Effector memory CD4-positive, alpha-beta T cell (primary cell): ENCODE results near the gene ODC1.

Experiments
- DNase-seq, 3 donors: peaks; one replicate each; pipeline ENCODE4 v3.0.0-alpha.2; 2020
- H3K27ac ChIP-seq: 2 replicates; pipeline ENCODE4 v1.7.0; 2013; ENCODE audit warnings: mild to moderate bottlenecking, low read length, moderate library complexity; ENCODE audit not compliant: insufficient read depth, poor library complexity, severe bottlenecking
- H3K27me3 ChIP-seq: replicated peaks from 2 replicates; pipeline ENCODE4 v1.7.0; 2013; ENCODE audit warnings: mild to moderate bottlenecking, low read length; ENCODE audit not compliant: insufficient read depth, control insufficient read depth, poor library complexity, severe bottlenecking
- H3K36me3 ChIP-seq: 2 replicates; pipeline ENCODE4 v1.7.0; 2013; ENCODE audit warnings: mild to moderate bottlenecking, low read length, moderate library complexity; ENCODE audit not compliant: control insufficient read depth, insufficient read depth
- H3K4me1 ChIP-seq: 2 replicates; pipeline ENCODE4 v1.7.0; 2013; ENCODE audit warnings: low read length, mild to moderate bottlenecking; ENCODE audit not compliant: control insufficient read depth, insufficient read depth, poor library complexity, severe bottlenecking
- H3K4me3 ChIP-seq: 2 replicates; pipeline ENCODE4 v1.7.0; 2013; ENCODE audit warnings: low read length, low read depth, mild to moderate bottlenecking; ENCODE audit not compliant: insufficient read depth, poor library complexity, severe bottlenecking
- H3K9me3 ChIP-seq: 2 replicates; pipeline ENCODE4 v1.7.0; 2013; ENCODE audit warnings: mild to moderate bottlenecking, low read length, moderate library complexity; ENCODE audit not compliant: control insufficient read depth
- total RNA-seq, 3 donors: gene quantifications; one replicate each; lab custom pipeline; 2026; lab: John Stamatoyannopoulos, UW

The ODC1 gene
- total RNA-seq, result 305 to 570 (median 335) reads per million in 3 donors

- H3K27ac ChIP-seq, result peak within 1 kb of the TSS; percentile 82
- H3K27me3 ChIP-seq, result no peaks in the 10 kb centered on the region
- H3K36me3 ChIP-seq, result peaks cover 22% of the 10 kb centered on the region
- H3K9me3 ChIP-seq, result no peaks in the 10 kb centered on the region
- peak; percentile 96 to 99 (median 98) for DNase-seq
- peak within 1 kb of the TSS; percentile 62 for H3K4me3 ChIP-seq
- peaks cover 23% of the 10 kb centered on the region for H3K4me1 ChIP-seq
Observed at GRCh38 chr2:10447895-10448575, at the start of gene ODC1. Gene ODC1 (minus strand): TSS chr2:10448327. CDS start chr2:10445032, 3,295 bp downstream.

- peaks cover 13% of the 10 kb centered on the region for H3K4me1 ChIP-seq
- DNase-seq, result peak; percentile 38 to 53 (median 43)
- H3K9me3 ChIP-seq, result no peaks in the 10 kb centered on the region
- no peak overlapping the region for H3K27ac ChIP-seq
- H3K36me3 ChIP-seq, result no peaks in the 10 kb centered on the region
- H3K4me3 ChIP-seq, result no peak overlapping the region
- H3K27me3 ChIP-seq, result no peaks in the 10 kb centered on the region
Observed at GRCh38 chr2:10497797-10498251, 49.7 kb upstream of the ODC1 start.

- no peaks in the 10 kb centered on the region for H3K27me3 ChIP-seq
- no peaks in the 10 kb centered on the region for H3K36me3 ChIP-seq
- H3K4me1 ChIP-seq, result peaks cover 13% of the 10 kb centered on the region
- no peak overlapping the region for H3K27ac ChIP-seq
- H3K4me3 ChIP-seq, result no peak overlapping the region
- no peaks in the 10 kb centered on the region for H3K9me3 ChIP-seq
- DNase-seq, result no peak
Observed at GRCh38 chr2:10495988-10496313, 47.8 kb upstream of the ODC1 start.

- Histone ChIP-seq H3K4me3 (no peak overlapping the region), H3K4me1 (peaks cover 13% of the 10 kb centered on the region), H3K27me3 (no peaks in the 10 kb centered on the region), H3K9me3 (no peaks in the 10 kb centered on the region), H3K36me3 (no peaks in the 10 kb centered on the region), H3K27ac (no peak overlapping the region)
- DNase-seq, result no peak
Observed at GRCh38 chr2:10495311-10495987, 47.3 kb upstream of the ODC1 start.

GRCh38 chr2:10494351-10495066 lies 46.4 kb upstream of the ODC1 start:
- peak overlapping the region; percentile 42 for H3K27ac ChIP-seq

GRCh38 chr2:10493634-10494281 lies 45.6 kb upstream of the ODC1 start:
- peak; percentile 65 to 84 (median 71) for DNase-seq
- Histone ChIP-seq H3K27ac (peak overlapping the region; percentile 42), H3K4me3 (no peak overlapping the region), H3K4me1 (peaks cover 13% of the 10 kb centered on the region), H3K9me3 (no peaks in the 10 kb centered on the region), H3K36me3 (no peaks in the 10 kb centered on the region), H3K27me3 (no peaks in the 10 kb centered on the region)

More at GRCh38 chr2:10494351-10495066, 46.4 kb upstream of the ODC1 start:
- H3K4me3 ChIP-seq, result no peak overlapping the region
- H3K27me3 ChIP-seq, result no peaks in the 10 kb centered on the region
- DNase-seq, result no peak
- H3K4me1 ChIP-seq, result peaks cover 13% of the 10 kb centered on the region
- no peaks in the 10 kb centered on the region for H3K9me3 ChIP-seq
- no peaks in the 10 kb centered on the region for H3K36me3 ChIP-seq

GRCh38 chr2:10493075-10493633 lies 45.0 kb upstream of the ODC1 start:
- Histone ChIP-seq H3K4me1 (peaks cover 12% of the 10 kb centered on the region), H3K27me3 (no peaks in the 10 kb centered on the region), H3K36me3 (no peaks in the 10 kb centered on the region), H3K4me3 (no peak overlapping the region), H3K27ac (peak overlapping the region; percentile 39), H3K9me3 (no peaks in the 10 kb centered on the region)
- no peak for DNase-seq

- Histone ChIP-seq H3K27ac (no peak overlapping the region), H3K4me1 (peaks cover 10% of the 10 kb centered on the region), H3K27me3 (no peaks in the 10 kb centered on the region), H3K36me3 (no peaks in the 10 kb centered on the region), H3K4me3 (no peak overlapping the region), H3K9me3 (no peaks in the 10 kb centered on the region)
- no peak for DNase-seq
Observed at GRCh38 chr2:10490806-10491291, 42.7 kb upstream of the ODC1 start.

GRCh38 chr2:10489842-10490555 lies 41.9 kb upstream of the ODC1 start:
- H3K27me3 ChIP-seq, result no peaks in the 10 kb centered on the region
- DNase-seq, result no peak

More at GRCh38 chr2:10489842-10490555, 41.9 kb upstream of the ODC1 start:
- Histone ChIP-seq H3K36me3 (no peaks in the 10 kb centered on the region), H3K27ac (no peak overlapping the region), H3K4me3 (no peak overlapping the region), H3K9me3 (no peaks in the 10 kb centered on the region), H3K4me1 (peaks cover 10% of the 10 kb centered on the region)
